Panc1 (cell line): ENCODE data around the gene CTTNBP2NL. TPM values are rescaled to one million over a fixed set of nuclear protein-coding genes. Genes with fewer than 3 reads are reported as not detected.

Experiments
- ATAC-seq: fragments of 200-7000 bp; cut with Tn5 transposase; 2 replicates; pipeline ENCODE4 v1.9.1; 2020; ENCODE audit warnings: mild to moderate bottlenecking, moderate library complexity
- BruUV-seq: library from RNA; stranded (reverse); fragments of 400-500 nt; replicated peaks from 2 replicates; lab custom pipeline; 2021; lab: Mats Ljungman, UMichigan
- CTCF ChIA-PET: fragments of 300-600 bp; sonication (Branson Sonifier 250); formaldehyde crosslinking; loops from one replicate; lab custom pipeline; 2022; ENCODE audit warnings: antibody characterized with exemption; lab: Charles Lee
- POLR2A ChIA-PET: fragments of 300-600 bp; sonication (Branson Sonifier 250); formaldehyde crosslinking; loops from one replicate; lab custom pipeline; 2022; ENCODE audit warnings: antibody characterized with exemption; lab: Charles Lee
- DNase-seq: peaks from one replicate; pipeline ENCODE4 v3.0.0-alpha.2; 2010; ENCODE audit warnings: low read depth, low spot score
- H3K27ac ChIP-seq: 2 replicates; pipeline ENCODE4 v1.5.1; 2011; ENCODE audit warnings: mild to moderate bottlenecking, low read length, inconsistent platforms
- H3K27me3 ChIP-seq: fragments of 200-500 bp; sonication (Bioruptor generic); 2 replicates; pipeline ENCODE4 v1.6.0; 2014; ENCODE audit warnings: low read length, inconsistent platforms; ENCODE audit not compliant: control insufficient read depth, insufficient read depth
- H3K36me3 ChIP-seq: fragments of 200-500 bp; sonication (Bioruptor generic); 2 replicates; pipeline ENCODE4 v1.5.1; 2014; ENCODE audit warnings: inconsistent platforms, mild to moderate bottlenecking, low read length, moderate library complexity; ENCODE audit not compliant: control insufficient read depth, insufficient read depth
- H3K4me1 ChIP-seq: 2 replicates; pipeline ENCODE4 v1.5.1; 2011; ENCODE audit warnings: inconsistent platforms, mild to moderate bottlenecking, low read length, moderate library complexity; ENCODE audit not compliant: control insufficient read depth, insufficient read depth
- H3K4me3 ChIP-seq, 2 experiments: 2 replicates each; pipeline ENCODE4 v1.5.1; 2011 to 2012; ENCODE audit warnings: low read depth in 2 of 2, low read length in 2 of 2, mild to moderate bottlenecking in 2 of 2, inconsistent platforms in 1 of 2, moderate library complexity in 1 of 2
- H3K9me3 ChIP-seq: fragments of 200-500 bp; sonication (Bioruptor generic); 2 replicates; pipeline ENCODE4 v1.5.1; 2014; ENCODE audit warnings: low read depth, mild to moderate bottlenecking, inconsistent platforms, low read length, moderate library complexity; ENCODE audit not compliant: control insufficient read depth, insufficient read depth
- CTCF ChIP-seq: fragments of 450-650 bp; IDR thresholded peaks from 2 replicates; pipeline ENCODE4 v1.5.1; 2017; ENCODE audit warnings: mild to moderate bottlenecking
- POLR2AphosphoS5 ChIP-seq: IDR thresholded peaks from 2 replicates; pipeline ENCODE4 v1.6.1; 2012; ENCODE audit warnings: mild to moderate bottlenecking, low read depth, low read length, moderate library complexity
- REST ChIP-seq, 2 experiments: IDR thresholded peaks; 2 replicates each; pipeline ENCODE4 v1.6.1; 2011 to 2012; ENCODE audit warnings: low read depth in 2 of 2, control low read depth in 1 of 2, low read length in 1 of 2, mild to moderate bottlenecking in 1 of 2, moderate library complexity in 1 of 2; ENCODE audit not compliant: insufficient read depth in 1 of 2
- SIN3A ChIP-seq: IDR thresholded peaks from 2 replicates; pipeline ENCODE4 v1.6.1; 2012; ENCODE audit warnings: low read depth, mild to moderate bottlenecking, low read length, moderate library complexity, borderline replicate concordance; ENCODE audit not compliant: insufficient read depth
- TCF7L2 ChIP-seq: IDR thresholded peaks from 2 replicates; pipeline ENCODE4 v1.6.1; 2011; ENCODE audit warnings: mild to moderate bottlenecking, low read depth, low read length, inconsistent platforms
- in situ Hi-C: cut with HindIII; loops from 2 replicates; pipeline ENCODE4 v1.10.0; 2016; ENCODE audit warnings: low sequenced_read_pairs, low pct_unique_long_range_greater_than_20kb
- intact Hi-C: fragments of 100-400 bp; cut with micrococcal nuclease; formaldehyde crosslinking; loops from one replicate; pipeline ENCODE4 v1.10.0; 2022; ENCODE audit not compliant: unreplicated experiment
- total RNA-seq: library from RNA; stranded (reverse); gene quantifications from one replicate; pipeline ENCODE4 v1.2.1, GENCODE V29; 2021; ENCODE audit not compliant: unreplicated experiment

CTTNBP2NL gene
- total RNA-seq, 1 experiment from 2014 or later: 18.4 TPM

GRCh38 chr1:112470966-112471365 lies 75.0 kb downstream of the CTTNBP2NL start:
- ATAC-seq: no peak
- no peaks in the 10 kb centered on the region for H3K27me3 ChIP-seq
- no peak for DNase-seq
- no peak overlapping the region for H3K4me3 ChIP-seq
- H3K27ac ChIP-seq: no peak overlapping the region
- H3K9me3 ChIP-seq: no peaks in the 10 kb centered on the region
- in situ Hi-C loops (no loop called here), intact Hi-C loops (no loop called here)
- no peaks in the 10 kb centered on the region; the same call in 1 of the 2 replicates for H3K4me1 ChIP-seq
- TF ChIP-seq REST (IDR thresholded peaks at IDR 0.05; ENCODE audit: insufficient read depth in 1 of 2, low read depth in 2 of 2, low read length in 1 of 2) (no peak), TCF7L2 (no peak), CTCF (no peak), POLR2AphosphoS5 (no peak), SIN3A (no peak)
- CTCF ChIA-PET: no interaction called here
- no peaks in the 10 kb centered on the region for H3K36me3 ChIP-seq
- no TSS peak for BruUV-seq
- POLR2A ChIA-PET: no interaction called here

DNA sequence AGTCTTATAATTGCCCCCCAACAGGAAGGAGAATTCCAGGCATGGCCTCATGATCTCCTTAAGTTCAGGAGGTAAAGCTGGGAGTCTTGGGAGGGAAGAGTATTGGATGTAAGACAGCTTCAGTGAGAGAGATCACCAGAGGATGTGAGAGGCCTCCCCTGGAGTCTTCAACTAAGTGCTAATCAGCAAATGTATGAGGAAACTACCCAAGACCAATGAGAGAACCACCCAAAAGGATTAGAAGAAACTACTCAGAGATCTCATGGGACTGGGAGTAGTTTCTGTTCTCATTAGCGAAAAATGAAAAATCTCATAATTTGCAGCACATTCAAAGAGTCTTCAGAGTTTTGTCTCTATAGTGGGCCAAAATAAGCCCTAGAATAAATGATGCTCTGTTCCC lies 76.1 kb downstream of the CTTNBP2NL start:
- intact Hi-C loops: no loop called here
- DNase-seq (no peak), ATAC-seq (no peak)
- TF ChIP-seq REST (IDR thresholded peaks at IDR 0.05; ENCODE audit: insufficient read depth in 1 of 2, low read depth in 2 of 2, low read length in 1 of 2): no peak
- no peak for TF ChIP-seq POLR2AphosphoS5
- no peak for TF ChIP-seq TCF7L2
- TF ChIP-seq CTCF: no peak
- TF ChIP-seq SIN3A: no peak
- POLR2A ChIA-PET: interaction anchor here (0.6 kb wide), 1 partner anchor 733 kb away, joined by 3 read pairs; no protein-coding TSS in a partner anchor
- in situ Hi-C loops: no loop called here
- Histone ChIP-seq H3K4me3 (no peak overlapping the region), H3K4me1 (no peaks in the 10 kb centered on the region), H3K27me3 (no peaks in the 10 kb centered on the region), H3K27ac (no peak overlapping the region), H3K36me3 (no peaks in the 10 kb centered on the region), H3K9me3 (no peaks in the 10 kb centered on the region; the same call in 1 of the 2 replicates)
- BruUV-seq: no TSS peak
- CTCF ChIA-PET: no interaction called here
